Astrocyte of the spinal cord (primary cell): Measurements from ENCODE around the gene FADD.

Experiments
- DNase-seq: peaks from one replicate; pipeline ENCODE4 v3.0.0; 2011; ENCODE audit warnings: low read depth, low spot score
- H3K4me3 ChIP-seq: 2 replicates; pipeline ENCODE4 v1.5.1; 2011; ENCODE audit warnings: low read depth, mild to moderate bottlenecking, low read length, moderate library complexity
- in situ Hi-C: cut with HindIII; loops from 2 replicates; pipeline ENCODE4 v1.10.0; 2017; ENCODE audit warnings: low sequenced_read_pairs
- TF ChIP-seq, protein P1 (sequence below): IDR thresholded peaks from 2 replicates; pipeline ENCODE4 v1.5.1; 2012; ENCODE audit warnings: low read depth, mild to moderate bottlenecking, low read length, inconsistent platforms

Gene FADD

DNA sequence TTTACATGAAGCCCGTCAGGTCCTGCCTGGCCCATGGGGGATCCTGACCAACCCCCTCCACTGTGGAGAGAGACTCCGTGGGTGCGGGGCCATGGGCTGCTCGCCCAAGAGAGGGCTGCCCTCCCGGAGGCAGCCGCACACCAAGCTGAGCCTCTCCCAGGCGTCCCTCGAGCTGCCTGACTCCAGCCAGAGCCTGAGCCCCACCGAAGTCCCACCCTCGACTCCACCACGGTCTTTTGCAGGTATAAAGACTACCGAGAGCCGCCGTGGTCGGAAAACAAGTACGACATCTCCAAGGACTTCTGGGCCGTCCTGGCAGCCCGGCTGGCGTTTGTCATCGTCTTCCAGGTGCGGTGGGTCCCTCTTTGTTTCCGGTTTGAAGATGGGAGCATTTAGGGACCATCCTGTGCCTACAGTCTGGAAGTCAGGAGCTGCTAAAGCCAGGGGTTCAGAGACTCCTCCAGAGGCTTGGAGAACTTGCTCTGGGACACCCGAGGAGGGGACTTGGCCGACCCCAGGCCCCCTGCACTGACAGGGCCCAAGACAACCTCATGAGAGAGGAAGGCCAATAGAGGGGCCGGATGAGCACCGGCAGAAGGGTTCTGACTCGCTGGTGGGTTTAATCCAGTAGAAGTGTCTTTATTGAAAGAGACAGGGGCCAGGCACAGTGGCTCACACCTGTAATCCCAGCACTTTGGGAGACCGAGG is 17.6 kb upstream of the FADD start:
- no peak overlapping the region for H3K4me3 ChIP-seq
- no peak for DNase-seq
- TF ChIP-seq, protein P1, sequence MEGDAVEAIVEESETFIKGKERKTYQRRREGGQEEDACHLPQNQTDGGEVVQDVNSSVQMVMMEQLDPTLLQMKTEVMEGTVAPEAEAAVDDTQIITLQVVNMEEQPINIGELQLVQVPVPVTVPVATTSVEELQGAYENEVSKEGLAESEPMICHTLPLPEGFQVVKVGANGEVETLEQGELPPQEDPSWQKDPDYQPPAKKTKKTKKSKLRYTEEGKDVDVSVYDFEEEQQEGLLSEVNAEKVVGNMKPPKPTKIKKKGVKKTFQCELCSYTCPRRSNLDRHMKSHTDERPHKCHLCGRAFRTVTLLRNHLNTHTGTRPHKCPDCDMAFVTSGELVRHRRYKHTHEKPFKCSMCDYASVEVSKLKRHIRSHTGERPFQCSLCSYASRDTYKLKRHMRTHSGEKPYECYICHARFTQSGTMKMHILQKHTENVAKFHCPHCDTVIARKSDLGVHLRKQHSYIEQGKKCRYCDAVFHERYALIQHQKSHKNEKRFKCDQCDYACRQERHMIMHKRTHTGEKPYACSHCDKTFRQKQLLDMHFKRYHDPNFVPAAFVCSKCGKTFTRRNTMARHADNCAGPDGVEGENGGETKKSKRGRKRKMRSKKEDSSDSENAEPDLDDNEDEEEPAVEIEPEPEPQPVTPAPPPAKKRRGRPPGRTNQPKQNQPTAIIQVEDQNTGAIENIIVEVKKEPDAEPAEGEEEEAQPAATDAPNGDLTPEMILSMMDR = no peak
- in situ Hi-C loops = loop anchor here (25.0 kb wide), 1 partner anchor 173 kb away; no protein-coding TSS in a partner anchor

DNA sequence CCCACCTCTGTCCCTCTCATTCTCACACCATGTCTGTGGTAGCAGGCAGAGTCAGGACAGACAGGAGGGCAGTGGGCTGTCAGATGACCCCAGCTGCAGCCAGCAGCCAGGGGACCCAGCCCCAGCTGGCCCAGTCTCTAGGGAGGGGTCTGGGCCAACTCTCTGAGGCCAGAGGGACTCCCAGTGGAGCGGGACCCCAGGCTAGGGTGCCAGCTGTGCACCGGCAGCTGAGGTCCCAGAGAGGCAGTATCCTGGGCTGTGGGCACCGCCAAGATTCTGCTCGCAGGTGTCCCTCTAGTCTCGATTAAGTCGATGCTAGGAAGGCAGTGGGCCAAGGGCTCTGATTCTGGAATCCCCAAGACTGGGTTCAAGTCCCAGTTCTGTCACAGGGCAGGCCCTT is 16.7 kb upstream of the FADD start:
- DNase-seq = no peak
- TF ChIP-seq, protein P1 = no peak
- in situ Hi-C loops = loop anchor here (25.0 kb wide), 1 partner anchor 174 kb away; no protein-coding TSS in a partner anchor
- no peak overlapping the region for H3K4me3 ChIP-seq

GRCh38 chr11:70186936-70187335 is 16.2 kb upstream of the FADD start:
- in situ Hi-C loops = loop anchor here (25.0 kb wide), 1 partner anchor 175 kb away; no protein-coding TSS in a partner anchor
- TF ChIP-seq, protein P1 = no peak
- no peak overlapping the region for H3K4me3 ChIP-seq
- no peak for DNase-seq

DNA sequence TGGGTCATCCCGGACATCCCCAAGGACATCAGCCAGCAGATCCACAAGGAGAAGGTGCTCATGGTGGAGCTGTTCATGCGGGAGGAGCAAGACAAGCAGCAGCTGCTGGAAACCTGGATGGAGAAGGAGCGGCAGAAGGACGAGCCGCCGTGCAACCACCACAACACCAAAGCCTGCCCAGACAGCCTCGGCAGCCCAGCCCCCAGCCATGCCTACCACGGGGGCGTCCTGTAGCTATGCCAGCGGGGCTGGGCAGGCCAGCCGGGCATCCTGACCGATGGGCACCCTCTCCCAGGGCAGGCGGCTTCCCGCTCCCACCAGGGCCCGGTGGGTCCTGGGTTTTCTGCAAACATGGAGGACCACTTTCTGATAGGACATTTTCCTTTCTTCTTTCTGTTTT is 15.3 kb upstream of the FADD start:
- TF ChIP-seq, protein P1 = no peak

GRCh38 chr11:70189622-70190021 is 13.5 kb upstream of the FADD start:
- no peak overlapping the region for H3K4me3 ChIP-seq
- no peak for DNase-seq
- TF ChIP-seq, protein P1 = no peak
- in situ Hi-C loops = loop anchor here (25.0 kb wide), 1 partner anchor 177 kb away; no protein-coding TSS in a partner anchor

More for the DNA sequence above, 15.3 kb upstream of the FADD start:
- in situ Hi-C loops = loop anchor here (25.0 kb wide), 1 partner anchor 175 kb away; no protein-coding TSS in a partner anchor
- DNase-seq = no peak
- no peak overlapping the region for H3K4me3 ChIP-seq

GRCh38 chr11:70191495-70192140 is 11.5 kb upstream of the FADD start:
- in situ Hi-C loops = loop anchor here (25.0 kb wide), 1 partner anchor 179 kb away; no protein-coding TSS in a partner anchor
- no peak overlapping the region for H3K4me3 ChIP-seq
- peak; percentile 56 for DNase-seq
- TF ChIP-seq, protein P1 = peak; percentile 95
